ENCODE results near the gene FAM78A.
"Not testable (repeated sequence)": the region's sequence is repeated elsewhere in the genome, so short reads cannot be mapped to it uniquely, and the experiment has no call there.

FAM78A gene

DNA sequence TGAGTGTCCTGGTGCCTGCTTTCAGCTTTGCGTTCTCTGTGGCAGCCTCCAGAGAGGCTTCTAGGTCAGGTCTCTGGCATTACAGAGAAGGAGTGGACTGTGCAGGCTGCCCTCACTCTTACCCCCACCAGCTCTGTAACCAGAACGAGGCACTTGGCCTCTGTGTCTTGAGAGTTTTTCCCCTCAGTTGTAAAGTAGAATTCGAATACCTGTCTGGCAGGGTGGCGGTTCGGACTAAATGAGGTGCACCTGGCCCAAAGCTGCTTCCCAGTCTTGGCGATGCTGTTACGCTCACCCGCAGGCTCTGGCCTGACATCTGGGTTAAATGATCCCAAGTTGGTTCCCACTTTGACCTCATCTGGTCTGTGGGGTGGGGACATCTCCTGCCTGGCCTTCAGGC lies 40.1 kb downstream of the FAM78A start:
- no peak for DNase-seq

DNA sequence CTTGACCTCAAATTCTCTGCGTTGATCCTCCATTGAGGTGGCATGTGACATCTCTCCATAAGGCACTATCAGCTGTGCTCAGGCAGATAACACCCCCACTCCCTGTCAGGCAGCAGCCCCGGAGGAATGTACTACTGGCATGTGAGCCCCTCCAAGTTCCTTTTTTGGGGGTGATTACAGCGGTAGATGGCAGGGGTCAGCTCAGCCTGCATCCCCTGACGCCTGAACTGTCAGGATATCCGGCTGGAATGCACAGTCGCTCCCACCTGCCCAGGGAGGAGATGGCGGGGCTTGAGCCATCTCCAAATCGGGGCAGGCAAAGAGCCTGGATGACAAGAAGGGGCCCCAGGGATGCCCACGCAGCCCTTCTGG lies 40.8 kb downstream of the FAM78A start:
- DNase-seq: no peak

DNA sequence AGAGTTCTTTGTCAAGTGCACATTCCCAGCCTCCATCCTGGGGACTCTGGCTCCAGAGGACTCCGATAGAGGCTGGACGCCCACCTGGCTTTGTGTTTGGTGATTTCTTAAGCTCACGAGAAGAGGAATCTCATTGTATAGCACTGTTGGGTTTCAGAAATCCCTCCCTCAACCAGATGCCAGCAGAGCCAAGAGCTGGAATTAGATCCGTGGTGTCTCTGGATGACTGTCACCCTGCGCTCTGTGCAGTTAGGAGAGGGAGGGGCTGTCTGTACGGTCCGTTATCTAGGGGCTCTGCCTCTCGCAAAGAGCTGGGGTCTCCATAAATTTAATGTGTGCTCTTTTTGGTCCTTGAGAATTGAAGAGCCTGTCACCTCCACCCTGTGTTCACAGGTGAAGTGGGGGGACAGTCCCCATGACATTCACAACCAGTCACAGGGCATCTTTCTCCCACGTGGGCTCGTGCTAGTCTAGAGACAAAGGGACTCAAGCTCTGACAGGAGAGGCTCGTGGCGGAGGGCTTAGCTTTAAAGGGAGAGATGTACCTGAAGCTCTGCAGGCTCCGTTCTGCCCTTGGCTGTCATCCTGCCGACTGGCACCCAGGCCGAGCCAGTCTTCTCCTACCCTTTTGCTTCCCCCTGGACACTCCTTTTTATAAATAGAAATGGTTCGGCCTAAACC lies 41.4 kb downstream of the FAM78A start:
- no peak for DNase-seq

DNA sequence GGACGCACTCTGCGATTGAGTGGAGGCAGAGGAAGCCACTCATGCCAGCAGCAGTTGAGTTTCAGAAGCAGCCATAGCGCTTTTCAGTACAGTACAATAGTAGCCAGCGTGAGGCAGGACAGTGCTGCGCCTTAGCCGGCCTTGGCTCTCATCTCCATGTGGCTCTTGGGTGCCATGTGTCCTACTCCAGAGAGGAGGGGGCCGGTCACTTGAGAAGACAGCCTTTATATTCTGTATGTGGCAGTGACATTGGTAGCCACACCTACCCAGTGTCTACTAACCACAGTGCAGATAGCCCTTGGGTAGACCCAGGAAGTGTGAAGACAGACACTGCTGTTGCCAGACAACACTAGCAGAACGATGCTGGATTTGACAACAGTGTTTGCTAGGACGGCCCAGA lies 42.3 kb downstream of the FAM78A start:
- no peak for DNase-seq

DNA sequence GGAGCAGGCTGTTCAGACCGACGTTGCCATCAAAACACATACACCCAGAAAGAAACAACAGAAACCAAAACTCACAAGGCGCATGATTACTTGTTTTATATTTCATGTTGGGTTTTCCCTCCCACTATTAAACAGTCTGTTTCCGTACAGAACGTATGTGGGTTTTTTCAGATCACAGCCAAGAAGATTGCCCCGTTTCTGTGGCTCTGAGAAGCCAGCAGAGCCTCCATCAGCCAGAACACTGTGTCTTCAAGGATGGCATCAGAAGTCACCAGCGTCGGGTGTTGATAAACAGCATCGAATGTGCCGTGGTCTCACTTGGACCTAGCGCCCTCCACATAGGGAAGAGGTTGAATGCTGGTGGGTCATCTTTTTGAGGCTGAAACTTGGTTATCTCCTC lies 42.8 kb downstream of the FAM78A start:
- no peak for DNase-seq

DNA sequence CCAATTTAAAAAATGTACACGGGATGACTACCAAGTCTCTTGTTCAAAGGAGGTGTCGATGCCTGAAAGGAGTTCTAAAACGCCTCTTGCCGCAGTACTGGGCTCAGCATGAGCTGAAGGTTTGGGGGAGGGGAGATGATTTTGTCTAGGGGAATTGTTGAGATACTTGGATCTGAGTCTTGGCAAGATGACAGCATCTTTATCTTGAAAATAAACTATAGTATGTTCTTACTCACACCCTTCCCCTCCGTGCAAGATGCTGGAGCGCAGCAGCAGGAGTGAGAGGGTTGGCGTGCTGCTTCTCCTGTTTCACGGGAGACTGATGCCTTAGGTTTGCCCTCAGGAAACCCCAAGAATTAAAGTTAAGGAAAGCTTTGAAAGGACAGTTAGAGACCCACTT lies 47.3 kb downstream of the FAM78A start:
- DNase-seq: no peak

DNA sequence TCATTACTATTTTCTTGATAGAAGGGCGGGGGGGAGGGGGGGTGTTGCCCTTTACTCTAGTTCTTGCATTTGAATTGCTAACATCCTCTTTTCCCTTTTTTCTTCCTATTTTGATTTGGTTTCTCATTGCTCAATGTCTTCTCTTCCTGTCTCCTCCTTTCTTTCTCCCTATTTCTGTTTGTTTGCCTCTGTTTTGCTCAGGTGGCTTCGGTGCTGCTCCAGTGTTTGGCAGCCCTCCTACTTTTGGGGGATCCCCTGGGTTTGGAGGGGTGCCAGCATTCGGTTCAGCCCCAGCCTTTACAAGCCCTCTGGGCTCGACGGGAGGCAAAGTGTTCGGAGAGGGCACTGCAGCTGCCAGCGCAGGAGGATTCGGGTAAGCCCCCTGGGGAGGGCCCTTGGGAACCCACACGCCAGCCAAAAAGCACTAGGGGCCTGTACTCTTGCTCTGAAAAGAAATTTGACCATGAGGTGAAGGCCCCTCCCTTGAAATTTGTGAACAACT lies 48.3 kb downstream of the FAM78A start:
- DNase-seq: no peak

DNA sequence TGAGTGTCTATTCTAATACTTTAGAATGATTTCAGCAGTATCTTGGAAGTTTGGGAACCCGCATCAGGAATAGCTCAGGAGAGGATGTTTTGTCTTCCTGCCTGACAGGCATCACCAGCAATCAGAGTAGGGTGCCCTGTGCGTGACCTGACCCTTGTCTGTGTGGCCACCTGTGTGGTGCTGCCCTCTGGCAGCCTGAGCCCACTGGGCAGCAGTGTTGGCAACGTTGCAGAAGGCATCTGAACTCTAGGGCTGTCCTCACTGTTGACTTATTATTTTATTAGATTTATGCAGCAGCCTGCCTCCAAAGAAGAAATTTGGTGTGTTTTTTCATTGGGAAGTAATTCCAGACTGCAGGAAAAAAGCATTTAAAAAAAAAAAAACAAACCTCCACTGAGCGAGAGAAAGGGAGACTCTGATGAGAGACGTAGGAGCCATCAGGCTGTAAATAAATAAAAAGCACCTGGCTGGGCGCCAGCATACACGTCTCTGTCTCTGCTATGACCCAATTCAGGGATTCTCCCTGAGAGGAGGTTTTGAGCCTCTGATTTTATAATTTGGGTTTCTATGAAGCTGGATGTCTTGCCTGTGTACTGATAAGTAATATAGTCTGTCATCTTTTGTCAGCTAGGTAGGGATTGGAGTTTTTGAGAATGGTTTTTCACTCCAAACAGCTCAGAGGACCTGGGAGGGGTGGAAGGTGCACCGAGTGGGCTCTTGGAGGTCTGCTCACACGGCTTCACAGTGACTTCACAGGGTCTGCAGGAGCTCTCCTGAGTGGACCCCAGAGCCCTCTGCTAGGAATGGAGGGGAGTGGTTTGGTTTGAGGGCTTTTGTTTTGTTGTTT lies 49.0 kb downstream of the FAM78A start:
- DNase-seq: no peak

DNA sequence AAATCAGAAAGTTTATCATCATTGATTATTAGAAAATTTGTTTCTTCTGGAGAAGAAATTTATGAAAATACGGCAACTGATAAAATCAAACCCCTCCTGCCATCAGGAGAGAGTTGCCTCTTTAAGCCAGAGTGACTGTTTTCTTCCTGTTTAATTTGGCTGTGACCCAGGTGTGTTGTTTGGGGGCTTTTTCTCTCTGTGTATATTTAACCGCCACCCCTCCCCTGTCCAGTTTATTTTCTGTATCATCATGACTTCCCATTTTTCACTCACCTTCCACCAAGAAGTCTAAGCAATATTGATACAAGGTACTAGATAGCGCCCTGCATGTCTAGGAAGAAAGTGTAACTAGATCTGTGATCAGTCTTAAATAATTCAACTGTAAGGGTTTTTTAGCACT lies 50.1 kb downstream of the FAM78A start:
- DNase-seq: no peak

DNA sequence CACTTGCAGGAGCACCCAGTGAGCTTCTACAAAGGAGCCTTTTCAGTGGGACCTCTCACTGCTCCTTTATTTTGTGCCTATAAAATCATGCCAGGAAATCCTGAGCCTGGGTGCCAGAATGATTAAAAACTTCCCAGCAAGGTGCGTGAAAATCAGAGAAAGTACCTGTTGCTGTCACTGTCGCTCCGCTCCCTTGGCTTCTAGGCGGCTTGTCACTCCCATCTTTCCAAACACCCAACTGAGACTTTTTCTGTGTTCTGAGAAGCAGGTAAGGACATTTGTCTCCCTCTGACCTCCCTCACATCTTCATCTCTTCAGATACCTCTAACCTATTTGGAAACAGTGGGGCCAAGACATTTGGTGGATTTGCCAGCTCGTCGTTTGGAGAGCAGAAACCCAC lies 53.9 kb downstream of the FAM78A start:
- no peak for DNase-seq

DNA sequence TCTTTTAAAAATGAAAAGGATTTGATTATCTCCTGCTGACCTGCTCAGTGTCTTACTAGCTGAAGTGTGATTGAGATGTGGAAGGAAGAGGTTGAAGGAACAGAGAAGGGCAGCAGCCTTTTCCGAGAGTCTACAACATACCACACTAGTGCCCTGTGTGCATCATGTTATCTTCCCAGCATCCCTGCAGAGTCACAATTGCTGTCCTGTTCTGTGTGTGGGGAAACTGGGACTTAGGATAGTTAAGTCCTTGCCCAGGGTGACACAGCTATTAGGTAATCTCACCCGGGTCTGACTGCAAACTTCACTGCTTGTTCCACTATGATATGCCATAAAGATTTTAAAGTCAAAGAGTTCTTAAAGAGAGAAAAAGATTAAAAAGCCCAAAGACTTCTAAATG lies 55.8 kb downstream of the FAM78A start:
- DNase-seq: no peak

DNA sequence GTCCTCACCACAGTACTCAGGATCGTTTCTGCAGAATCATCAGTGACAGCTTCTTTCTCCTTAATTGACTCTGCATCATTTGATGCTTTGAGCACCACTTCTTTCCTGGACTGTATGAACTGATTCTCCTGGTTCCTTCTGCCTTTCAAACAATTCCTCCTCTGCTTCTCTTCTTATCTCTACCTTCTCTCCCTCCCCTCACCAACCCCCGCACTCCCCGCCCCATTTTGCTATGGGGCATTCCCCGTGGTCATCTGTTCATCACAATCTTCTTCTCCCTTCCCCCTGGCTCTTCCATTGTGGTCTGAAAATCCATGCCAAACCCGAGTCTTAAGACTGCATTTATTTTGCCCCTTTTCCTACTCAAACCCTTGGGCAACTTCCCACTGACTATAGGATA lies 57.9 kb downstream of the FAM78A start:
- no peak for DNase-seq

DNA sequence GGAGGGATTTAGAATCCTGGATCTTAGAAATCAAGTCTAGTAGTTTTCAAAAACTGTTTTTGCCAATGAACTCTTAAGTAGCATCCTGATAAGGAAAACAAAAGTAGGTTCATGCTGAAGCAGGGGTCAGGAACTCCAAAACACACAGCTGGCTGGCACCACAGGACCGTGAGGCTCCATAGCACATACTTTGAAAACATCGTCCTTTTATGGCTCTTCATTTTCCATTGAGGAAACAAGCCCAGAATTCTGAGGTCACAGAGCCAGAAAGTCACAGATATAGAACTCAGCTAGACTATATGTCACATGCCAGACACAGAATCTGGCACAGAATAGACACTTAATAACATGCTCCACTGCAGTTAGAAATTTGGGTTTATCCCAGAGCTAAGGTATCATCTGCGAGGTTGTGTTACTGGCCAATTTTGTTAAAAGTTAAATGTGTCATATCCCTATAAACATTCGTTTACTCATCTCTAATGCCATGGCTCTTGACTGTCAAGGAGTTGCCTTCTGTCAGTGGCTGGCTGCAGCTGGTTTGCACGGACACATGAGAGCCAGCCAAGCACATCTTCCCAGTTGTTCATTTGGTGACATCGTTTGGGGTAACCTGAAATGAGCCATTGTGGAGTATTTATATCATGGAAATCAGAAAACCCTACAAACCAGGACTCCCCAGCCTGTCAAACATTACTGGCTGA lies 58.8 kb downstream of the FAM78A start:
- DNase-seq: no peak

DNA sequence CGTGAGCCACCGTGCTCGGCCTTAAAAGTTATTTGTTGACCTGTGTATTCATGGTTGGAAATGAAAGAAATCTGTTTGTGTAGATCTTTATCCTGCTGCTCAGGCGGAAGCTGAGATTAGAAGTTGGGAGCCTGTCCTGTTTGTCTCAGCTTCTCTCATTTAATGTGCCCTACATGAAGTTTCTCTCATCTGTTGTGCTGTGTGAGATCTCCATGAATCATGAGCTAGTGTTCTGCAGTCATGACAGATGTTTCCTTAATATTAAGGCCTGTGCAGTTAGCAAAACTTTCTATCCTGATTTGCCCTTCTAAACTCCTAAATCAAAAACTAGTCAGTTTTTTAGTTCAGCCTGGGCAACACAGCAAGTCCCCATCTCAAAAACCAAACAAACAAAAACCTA lies 59.5 kb downstream of the FAM78A start:
- no peak for DNase-seq

DNA sequence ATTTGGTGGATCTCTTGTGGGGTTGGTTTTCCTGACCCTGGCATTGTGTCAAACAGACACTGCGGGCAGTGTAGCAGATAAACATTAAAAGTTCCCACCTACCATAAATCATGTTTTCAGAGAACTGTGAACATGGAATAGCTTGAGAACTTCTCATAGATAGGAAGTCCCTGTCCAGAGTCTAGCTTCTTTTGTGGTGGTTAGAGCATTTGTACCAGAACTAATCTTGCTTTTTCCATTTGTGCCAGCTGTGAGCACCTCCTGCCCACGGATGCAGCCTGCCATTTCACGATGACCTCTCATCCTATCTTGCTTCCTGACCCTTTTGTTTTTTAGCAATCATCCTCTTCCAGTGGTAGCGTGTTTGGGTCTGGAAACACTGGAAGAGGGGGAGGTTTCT lies 61.4 kb downstream of the FAM78A start:
- DNase-seq: no peak

DNA sequence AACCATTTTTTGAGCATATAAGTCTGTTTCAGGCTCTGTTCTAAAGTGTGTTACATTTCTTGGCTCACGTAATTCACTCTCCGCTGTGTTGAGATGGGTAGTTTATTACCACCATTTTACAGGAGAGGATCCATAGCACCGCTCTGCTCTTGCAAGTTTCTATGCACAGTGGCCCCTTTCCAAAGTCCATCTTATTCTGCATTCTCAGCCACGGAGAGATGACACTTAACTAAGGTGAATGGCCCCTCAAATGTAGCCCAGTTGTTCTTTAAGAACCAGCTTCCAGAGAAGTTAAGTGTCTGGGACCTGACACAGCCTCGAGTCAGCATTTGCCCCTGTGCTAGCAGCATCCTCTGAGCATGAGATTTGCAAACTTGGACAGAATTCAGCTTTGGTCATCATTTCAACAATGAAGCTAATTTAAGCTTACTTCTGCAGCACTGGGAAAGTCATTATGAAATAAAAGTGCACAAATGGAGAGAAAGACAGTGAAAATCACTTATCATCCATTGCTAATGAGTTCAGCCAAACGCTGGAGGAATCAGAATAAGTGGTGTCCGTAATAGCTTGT lies 61.9 kb downstream of the FAM78A start:
- DNase-seq: no peak

DNA sequence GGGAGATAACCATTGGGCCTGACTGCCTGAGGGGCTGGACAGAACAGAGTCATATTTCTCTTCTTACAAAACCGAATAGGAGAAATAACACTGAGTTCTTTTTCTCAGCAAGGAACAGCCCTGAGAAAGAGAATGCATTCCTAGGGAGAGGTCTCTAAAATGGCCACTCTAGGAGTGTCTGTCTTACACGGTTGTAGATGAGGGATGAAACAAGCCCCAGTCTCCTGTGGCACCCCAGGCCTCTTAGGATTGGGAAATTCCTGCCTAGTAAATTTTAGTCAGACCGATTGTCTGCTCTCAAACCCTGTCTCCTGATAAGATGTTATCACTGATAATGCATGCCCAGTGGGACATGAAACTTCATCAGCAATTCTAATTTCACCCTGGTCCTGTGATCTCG lies 64.4 kb downstream of the FAM78A start:
- DNase-seq: not testable (repeated sequence)
